Measurements from ENCODE around the gene ZNF529. TPM values are rescaled to one million over a fixed set of nuclear protein-coding genes. Genes with fewer than 3 reads are reported as not detected.

ZNF529 gene
- total RNA-seq, 4 donors from 2014 or later = 7.0 to 13.3 (median 10.7) TPM

GRCh38 chr19:36527341-36527740 lies 45.8 kb downstream of the ZNF529 start:
- DNase-seq (ENCODE audit: low spot score in 2 of 2) = no peak
- H3K27me3 ChIP-seq = no peaks in the 10 kb centered on the region
- peaks cover 21% of the 10 kb centered on the region for H3K36me3 ChIP-seq
- peaks cover 10% of the 10 kb centered on the region for H3K9me3 ChIP-seq
- TF ChIP-seq EP300 (IDR thresholded peaks at IDR 0.05) (no peak), CTCF (IDR thresholded peaks at IDR 0.05) (no peak), POLR2A (IDR thresholded peaks at IDR 0.05) (no peak), POLR2AphosphoS5 (IDR thresholded peaks at IDR 0.05) (no peak)
- H3K4me3 ChIP-seq = peak overlapping the region; percentile 74
- no peak overlapping the region for H3K27ac ChIP-seq
- 8% methylated on average over 5 of the region's 5 CpGs for WGBS
- peaks cover 17% of the 10 kb centered on the region for H3K4me1 ChIP-seq

- Histone ChIP-seq H3K27ac (no peak overlapping the region), H3K9me3 (peaks cover 18% of the 10 kb centered on the region), H3K27me3 (no peaks in the 10 kb centered on the region), H3K36me3 (peaks cover 26% of the 10 kb centered on the region), H3K4me1 (peaks cover 17% of the 10 kb centered on the region), H3K4me3 (no peak overlapping the region)
- WGBS = 79% methylated on average over 5 of the region's 5 CpGs
- no peak for TF ChIP-seq POLR2A (IDR thresholded peaks at IDR 0.05)
- no peak for TF ChIP-seq POLR2AphosphoS5 (IDR thresholded peaks at IDR 0.05)
- no peak for TF ChIP-seq EP300 (IDR thresholded peaks at IDR 0.05)
- no peak for TF ChIP-seq CTCF (IDR thresholded peaks at IDR 0.05)
- DNase-seq (ENCODE audit: low spot score in 2 of 2) = no peak
These were observed 46.5 kb downstream of the ZNF529 start for GRCh38 chr19:36526581-36526980.

GRCh38 chr19:36524617-36525016 lies 48.5 kb downstream of the ZNF529 start:
- WGBS = 97% methylated on average over 4 of the region's 4 CpGs
- DNase-seq (ENCODE audit: low spot score in 2 of 2) = no peak
- peaks cover 17% of the 10 kb centered on the region for H3K4me1 ChIP-seq
- H3K4me3 ChIP-seq = no peak overlapping the region
- no peaks in the 10 kb centered on the region for H3K27me3 ChIP-seq
- TF ChIP-seq POLR2A (IDR thresholded peaks at IDR 0.05) = no peak
- TF ChIP-seq EP300 (IDR thresholded peaks at IDR 0.05) = no peak
- TF ChIP-seq POLR2AphosphoS5 (IDR thresholded peaks at IDR 0.05) = no peak
- no peak for TF ChIP-seq CTCF (IDR thresholded peaks at IDR 0.05)
- H3K9me3 ChIP-seq = peaks cover 28% of the 10 kb centered on the region
- H3K27ac ChIP-seq = no peak overlapping the region
- peaks cover 42% of the 10 kb centered on the region for H3K36me3 ChIP-seq

GRCh38 chr19:36514012-36514612 lies 59.0 kb downstream of the ZNF529 start:
- peaks cover 66% of the 10 kb centered on the region for H3K36me3 ChIP-seq

GRCh38 chr19:36508325-36508724 lies 64.8 kb downstream of the ZNF529 start:
- TF ChIP-seq POLR2AphosphoS5 (IDR thresholded peaks at IDR 0.05) (no peak), EP300 (IDR thresholded peaks at IDR 0.05) (no peak), CTCF (IDR thresholded peaks at IDR 0.05) (no peak), POLR2A (IDR thresholded peaks at IDR 0.05) (no peak)
- no peak for DNase-seq (ENCODE audit: low spot score in 2 of 2)
- H3K27me3 ChIP-seq = no peaks in the 10 kb centered on the region
- H3K27ac ChIP-seq = no peak overlapping the region
- H3K4me1 ChIP-seq = no peaks in the 10 kb centered on the region
- WGBS = 87% methylated on average over 3 of the region's 3 CpGs
- H3K36me3 ChIP-seq = peaks cover 11% of the 10 kb centered on the region
- H3K9me3 ChIP-seq = peaks cover 79% of the 10 kb centered on the region
- no peak overlapping the region for H3K4me3 ChIP-seq

More at GRCh38 chr19:36514012-36514612, 59.0 kb downstream of the ZNF529 start:
- no peak for DNase-seq (ENCODE audit: low spot score in 2 of 2)
- no peak for TF ChIP-seq CTCF (IDR thresholded peaks at IDR 0.05)
- no peak for TF ChIP-seq EP300 (IDR thresholded peaks at IDR 0.05)
- no peak for TF ChIP-seq POLR2A (IDR thresholded peaks at IDR 0.05)
- TF ChIP-seq POLR2AphosphoS5 (IDR thresholded peaks at IDR 0.05) = no peak
- H3K27ac ChIP-seq = no peak overlapping the region
- H3K4me3 ChIP-seq = no peak overlapping the region
- H3K9me3 ChIP-seq = peaks cover 87% of the 10 kb centered on the region
- no peaks in the 10 kb centered on the region for H3K27me3 ChIP-seq
- no peaks in the 10 kb centered on the region for H3K4me1 ChIP-seq
- WGBS = 100% methylated on average over 2 of the region's 2 CpGs

All from suprapubic skin (tissue), 4 donors.